ENCODE measurements around the gene IFRD1. TPM values are rescaled to one million over a fixed set of nuclear protein-coding genes. Genes with fewer than 3 reads are reported as not detected.
A peak's percentile ranks its signal among the peaks of the same experiment; 100 is the strongest.

IFRD1 gene
- total RNA-seq, 1 donor from 2014 or later, result 76.6 TPM

DNA sequence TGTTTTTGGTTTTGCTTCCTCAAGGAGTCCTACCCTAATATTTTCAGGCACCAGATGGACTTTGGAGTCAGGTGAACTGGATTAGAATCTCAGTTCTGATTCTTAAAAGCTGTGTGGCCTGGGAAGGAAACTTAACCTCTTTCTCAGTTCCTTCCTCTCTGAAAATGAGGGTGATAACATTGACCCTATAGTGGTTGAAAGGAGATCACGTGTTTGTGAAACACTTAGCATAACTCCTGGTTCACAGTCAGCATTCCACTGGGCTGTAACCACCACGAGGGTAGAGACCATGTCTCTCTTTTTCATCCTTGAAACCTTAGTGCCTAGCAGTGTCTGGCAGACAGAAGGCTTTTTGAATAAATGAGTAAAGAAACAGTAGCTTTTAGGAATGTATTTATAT, 47.2 kb downstream of the IFRD1 start:
- Mint-ChIP-seq H3K4me3 (ENCODE audit: low read depth) (no peak overlapping the region), H3K4me1 (ENCODE audit: low read depth) (peaks cover 12% of the 10 kb centered on the region), H3K27ac (no peak overlapping the region), H3K9me3 (ENCODE audit: low read depth) (no peaks in the 10 kb centered on the region), H3K36me3 (ENCODE audit: insufficient read depth) (no peaks in the 10 kb centered on the region), H3K27me3 (peaks cover 14% of the 10 kb centered on the region)
- DNase-seq (ENCODE audit: low spot score, unreplicated experiment), result no peak
- TF ChIP-seq, protein P1, sequence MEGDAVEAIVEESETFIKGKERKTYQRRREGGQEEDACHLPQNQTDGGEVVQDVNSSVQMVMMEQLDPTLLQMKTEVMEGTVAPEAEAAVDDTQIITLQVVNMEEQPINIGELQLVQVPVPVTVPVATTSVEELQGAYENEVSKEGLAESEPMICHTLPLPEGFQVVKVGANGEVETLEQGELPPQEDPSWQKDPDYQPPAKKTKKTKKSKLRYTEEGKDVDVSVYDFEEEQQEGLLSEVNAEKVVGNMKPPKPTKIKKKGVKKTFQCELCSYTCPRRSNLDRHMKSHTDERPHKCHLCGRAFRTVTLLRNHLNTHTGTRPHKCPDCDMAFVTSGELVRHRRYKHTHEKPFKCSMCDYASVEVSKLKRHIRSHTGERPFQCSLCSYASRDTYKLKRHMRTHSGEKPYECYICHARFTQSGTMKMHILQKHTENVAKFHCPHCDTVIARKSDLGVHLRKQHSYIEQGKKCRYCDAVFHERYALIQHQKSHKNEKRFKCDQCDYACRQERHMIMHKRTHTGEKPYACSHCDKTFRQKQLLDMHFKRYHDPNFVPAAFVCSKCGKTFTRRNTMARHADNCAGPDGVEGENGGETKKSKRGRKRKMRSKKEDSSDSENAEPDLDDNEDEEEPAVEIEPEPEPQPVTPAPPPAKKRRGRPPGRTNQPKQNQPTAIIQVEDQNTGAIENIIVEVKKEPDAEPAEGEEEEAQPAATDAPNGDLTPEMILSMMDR (IDR thresholded peaks at IDR 0.05; ENCODE audit: unreplicated experiment), result no peak

DNA sequence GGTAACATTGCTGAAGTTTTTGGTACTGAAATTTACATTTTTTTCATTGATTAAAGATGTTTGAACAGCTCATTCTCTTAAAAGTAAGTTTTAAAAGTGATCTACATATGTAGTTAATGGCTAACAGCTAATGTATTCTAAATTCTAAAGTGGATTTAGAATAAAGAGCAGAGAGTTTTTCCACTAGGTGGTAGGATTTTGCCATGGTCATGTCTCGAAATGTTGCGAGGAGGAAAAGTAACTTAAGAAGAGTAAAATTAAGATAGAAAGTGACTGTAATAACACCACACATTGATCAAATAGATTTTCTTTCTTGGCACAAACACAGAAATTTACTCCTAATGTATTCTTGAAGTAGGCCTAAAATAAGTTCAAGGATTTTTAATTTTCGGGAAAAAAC, 50.4 kb downstream of the IFRD1 start:
- H3K9me3 Mint-ChIP-seq (ENCODE audit: low read depth), result no peaks in the 10 kb centered on the region

DNA sequence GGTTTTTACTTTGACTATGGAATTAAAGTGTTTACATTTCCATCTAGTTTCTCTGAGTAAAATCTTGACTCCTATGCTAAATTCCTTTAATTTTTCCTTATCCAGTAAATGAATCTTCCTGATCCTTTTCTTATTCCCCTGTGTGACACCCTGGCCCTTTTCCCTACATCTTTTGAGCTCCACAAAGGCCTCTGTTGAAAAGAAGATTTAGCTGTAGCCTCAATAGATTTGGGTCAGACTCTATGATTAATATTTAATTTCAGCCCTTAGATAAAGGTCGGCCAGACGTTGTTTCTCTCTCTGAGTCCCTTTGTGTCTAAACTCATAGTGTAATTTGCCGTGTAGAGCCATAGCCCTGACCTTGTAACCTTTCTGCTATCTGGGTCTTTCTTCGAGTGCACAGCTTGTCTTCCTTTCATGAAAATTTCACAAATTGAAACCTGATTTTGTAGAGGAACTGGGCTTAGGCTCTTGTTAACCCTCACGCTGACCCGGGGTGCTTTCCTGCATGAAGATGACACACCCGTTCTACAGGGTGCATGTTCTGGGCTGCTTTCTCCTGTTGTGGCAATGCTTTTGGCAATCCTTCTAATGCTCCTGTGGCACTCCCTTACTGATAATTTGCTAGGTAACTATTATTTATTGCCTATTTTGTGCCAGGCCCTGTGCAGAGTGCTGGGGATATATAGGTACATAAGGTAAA, 51.7 kb downstream of the IFRD1 start:
- H3K9me3 Mint-ChIP-seq (ENCODE audit: low read depth), result no peaks in the 10 kb centered on the region
- no peak for DNase-seq (ENCODE audit: low spot score, unreplicated experiment)
- peaks cover 12% of the 10 kb centered on the region for H3K27me3 Mint-ChIP-seq
- TF ChIP-seq, protein P1 (IDR thresholded peaks at IDR 0.05; ENCODE audit: unreplicated experiment), result no peak
- H3K36me3 Mint-ChIP-seq (ENCODE audit: insufficient read depth), result no peaks in the 10 kb centered on the region
- peak overlapping the region; percentile 53 for H3K27ac Mint-ChIP-seq
- H3K4me3 Mint-ChIP-seq (ENCODE audit: low read depth), result peak overlapping the region; percentile 6
- peaks cover 22% of the 10 kb centered on the region for H3K4me1 Mint-ChIP-seq (ENCODE audit: low read depth)

More for the DNA sequence above, 50.4 kb downstream of the IFRD1 start:
- Mint-ChIP-seq H3K27ac (no peak overlapping the region), H3K36me3 (ENCODE audit: insufficient read depth) (no peaks in the 10 kb centered on the region), H3K27me3 (peaks cover 18% of the 10 kb centered on the region), H3K4me1 (ENCODE audit: low read depth) (peaks cover 16% of the 10 kb centered on the region), H3K4me3 (ENCODE audit: low read depth) (no peak overlapping the region)
- TF ChIP-seq, protein P1 (IDR thresholded peaks at IDR 0.05; ENCODE audit: unreplicated experiment), result no peak
- no peak for DNase-seq (ENCODE audit: low spot score, unreplicated experiment)

DNA sequence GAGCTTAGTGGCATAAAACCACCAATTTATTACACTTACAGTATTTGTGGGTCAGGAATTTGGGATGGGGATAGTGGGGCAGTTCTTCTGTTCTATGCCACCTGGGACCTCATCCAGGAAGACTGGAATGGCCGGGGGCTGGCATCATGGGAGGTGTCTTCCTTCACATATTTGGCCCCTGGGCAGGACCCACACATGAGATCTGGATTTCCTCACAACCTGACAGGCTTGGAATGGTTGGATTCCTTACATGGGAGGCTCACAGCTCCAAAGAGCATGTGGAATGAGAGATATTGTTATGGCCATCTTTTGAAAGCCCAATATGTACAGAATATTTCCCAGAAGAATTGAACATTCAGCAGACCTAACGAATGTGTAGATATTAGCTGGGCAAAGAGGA, 52.4 kb downstream of the IFRD1 start:
- Mint-ChIP-seq H3K9me3 (ENCODE audit: low read depth) (no peaks in the 10 kb centered on the region), H3K27ac (no peak overlapping the region), H3K4me3 (ENCODE audit: low read depth) (no peak overlapping the region), H3K36me3 (ENCODE audit: insufficient read depth) (no peaks in the 10 kb centered on the region), H3K4me1 (ENCODE audit: low read depth) (peaks cover 25% of the 10 kb centered on the region), H3K27me3 (peaks cover 9% of the 10 kb centered on the region)
- TF ChIP-seq, protein P1 (IDR thresholded peaks at IDR 0.05; ENCODE audit: unreplicated experiment), result no peak
- no peak for DNase-seq (ENCODE audit: low spot score, unreplicated experiment)

DNA sequence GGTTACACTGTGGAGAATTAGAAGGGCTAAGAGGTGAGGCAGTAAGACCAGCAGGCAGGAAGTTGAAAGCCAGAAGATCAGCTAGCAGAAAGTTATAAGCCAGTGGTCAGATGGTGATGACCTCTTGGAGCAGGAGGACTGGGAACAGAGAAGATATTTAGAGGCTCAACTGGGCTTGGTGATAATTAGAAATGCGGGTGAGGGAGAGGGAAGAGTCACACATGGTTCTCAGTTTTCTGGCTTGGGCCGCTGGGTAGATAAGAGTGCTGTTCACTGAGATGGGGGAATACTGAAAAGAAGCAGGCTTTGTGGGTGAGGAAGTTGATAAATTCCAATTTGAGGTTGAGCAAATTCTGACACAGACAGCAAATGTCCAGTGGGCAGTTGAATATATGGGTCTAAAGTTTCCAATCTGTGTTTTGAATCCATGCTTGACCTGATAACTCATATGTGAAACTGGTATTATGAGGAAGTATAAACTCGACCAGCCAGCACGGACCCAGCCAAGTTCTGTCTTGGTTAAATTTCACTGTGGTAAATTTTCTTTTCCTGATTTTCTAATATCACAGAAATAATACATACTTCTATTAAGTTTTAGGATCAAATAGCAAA, 53.2 kb downstream of the IFRD1 start:
- no peak overlapping the region for H3K27ac Mint-ChIP-seq
- H3K4me3 Mint-ChIP-seq (ENCODE audit: low read depth), result no peak overlapping the region
- H3K4me1 Mint-ChIP-seq (ENCODE audit: low read depth), result peaks cover 25% of the 10 kb centered on the region
- H3K27me3 Mint-ChIP-seq, result peaks cover 6% of the 10 kb centered on the region
- TF ChIP-seq, protein P1 (IDR thresholded peaks at IDR 0.05; ENCODE audit: unreplicated experiment), result no peak
- H3K36me3 Mint-ChIP-seq (ENCODE audit: insufficient read depth), result no peaks in the 10 kb centered on the region
- no peak for DNase-seq (ENCODE audit: low spot score, unreplicated experiment)
- H3K9me3 Mint-ChIP-seq (ENCODE audit: low read depth), result no peaks in the 10 kb centered on the region

Data from progenitor cell of endocrine pancreas (in vitro differentiated cells).